G401 (cell line): ENCODE data around the gene SRCAP. TPM values are rescaled to one million over a fixed set of nuclear protein-coding genes. Genes with fewer than 3 reads are reported as not detected.

Experiments used
- DNase-seq: peaks from one replicate; pipeline ENCODE4 v3.0.0-alpha.2; 2015; ENCODE audit warnings: low spot score
- in situ Hi-C: cut with HindIII; loops from 2 replicates; pipeline ENCODE4 v1.10.0; 2016; ENCODE audit warnings: low sequenced_read_pairs, mixed read lengths
- total RNA-seq: library from RNA; depleted of rRNA; stranded (reverse); fragments of >200 nt; shearing (Covaris generic); gene quantifications from 2 replicates; pipeline ENCODE4 v1.2.3, GENCODE V29; 2014

SRCAP gene
- total RNA-seq, 1 experiment from 2014 or later: 4.1 TPM

DNA sequence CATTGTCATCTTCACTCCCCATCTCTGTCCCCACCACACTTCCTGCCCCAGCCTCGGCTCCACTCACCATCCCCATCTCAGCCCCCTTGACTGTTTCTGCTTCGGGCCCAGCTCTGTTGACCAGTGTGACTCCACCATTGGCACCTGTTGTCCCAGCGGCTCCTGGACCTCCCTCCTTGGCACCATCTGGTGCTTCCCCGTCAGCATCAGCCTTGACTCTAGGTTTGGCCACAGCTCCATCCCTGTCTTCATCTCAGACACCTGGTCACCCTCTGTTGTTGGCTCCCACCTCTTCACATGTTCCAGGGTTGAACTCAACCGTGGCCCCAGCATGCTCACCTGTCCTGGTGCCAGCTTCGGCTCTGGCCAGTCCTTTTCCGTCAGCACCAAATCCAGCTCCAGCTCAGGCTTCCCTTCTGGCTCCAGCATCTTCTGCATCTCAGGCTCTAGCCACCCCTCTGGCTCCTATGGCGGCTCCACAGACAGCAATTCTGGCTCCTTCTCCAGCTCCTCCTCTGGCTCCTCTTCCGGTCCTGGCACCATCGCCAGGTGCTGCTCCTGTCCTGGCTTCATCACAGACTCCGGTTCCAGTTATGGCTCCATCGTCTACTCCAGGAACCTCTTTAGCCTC, 24.9 kb downstream of the SRCAP start:
- in situ Hi-C loops: no loop called here
- peak; percentile 91 for DNase-seq

DNA sequence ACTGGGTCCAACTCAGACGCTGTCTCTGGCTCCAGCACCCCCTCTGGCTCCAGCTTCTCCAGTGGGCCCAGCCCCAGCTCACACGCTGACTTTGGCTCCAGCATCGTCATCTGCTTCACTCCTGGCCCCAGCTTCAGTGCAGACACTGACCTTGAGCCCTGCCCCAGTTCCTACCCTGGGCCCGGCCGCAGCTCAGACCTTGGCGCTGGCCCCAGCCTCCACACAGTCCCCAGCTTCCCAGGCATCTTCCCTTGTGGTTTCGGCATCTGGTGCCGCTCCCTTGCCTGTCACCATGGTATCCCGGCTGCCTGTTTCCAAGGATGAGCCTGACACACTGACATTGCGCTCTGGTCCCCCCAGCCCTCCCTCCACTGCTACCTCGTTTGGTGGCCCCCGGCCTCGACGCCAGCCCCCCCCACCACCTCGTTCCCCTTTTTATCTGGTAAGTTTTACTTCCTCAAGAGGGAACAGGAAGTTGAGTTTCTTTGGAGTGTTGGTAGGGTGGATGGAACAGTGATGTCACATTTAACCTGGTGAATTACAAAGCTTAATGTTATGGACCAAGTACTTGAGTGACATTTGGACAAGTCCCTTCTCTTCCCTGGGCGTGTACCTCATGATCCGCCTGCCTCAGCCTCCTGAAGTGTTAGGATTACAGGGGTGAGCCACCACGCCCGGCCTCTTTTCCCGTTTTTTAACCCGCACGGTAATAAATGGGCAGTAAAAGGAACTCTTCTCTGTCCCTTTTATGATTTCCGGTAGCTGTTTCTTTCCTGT, 25.9 kb downstream of the SRCAP start:
- DNase-seq: no peak
- in situ Hi-C loops: no loop called here

DNA sequence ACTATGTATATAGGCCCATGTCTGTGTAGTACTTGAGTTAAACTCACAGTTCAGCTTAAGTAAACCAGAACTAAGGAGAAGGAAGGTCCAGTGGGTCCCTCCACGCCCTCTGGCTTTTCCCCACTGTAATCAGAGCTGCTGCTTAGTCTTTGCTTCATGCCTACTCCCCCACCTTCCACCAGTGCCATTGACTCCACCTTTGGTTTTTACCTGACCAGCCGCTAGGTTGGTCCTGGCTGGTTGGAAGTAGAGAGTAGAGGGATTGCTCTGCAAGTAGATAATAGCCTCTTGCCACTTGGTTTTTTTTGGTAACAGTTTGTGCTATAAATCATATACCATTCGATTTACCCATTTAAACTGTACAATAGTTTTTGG, 26.4 kb downstream of the SRCAP start:
- in situ Hi-C loops: no loop called here
- DNase-seq: no peak

DNA sequence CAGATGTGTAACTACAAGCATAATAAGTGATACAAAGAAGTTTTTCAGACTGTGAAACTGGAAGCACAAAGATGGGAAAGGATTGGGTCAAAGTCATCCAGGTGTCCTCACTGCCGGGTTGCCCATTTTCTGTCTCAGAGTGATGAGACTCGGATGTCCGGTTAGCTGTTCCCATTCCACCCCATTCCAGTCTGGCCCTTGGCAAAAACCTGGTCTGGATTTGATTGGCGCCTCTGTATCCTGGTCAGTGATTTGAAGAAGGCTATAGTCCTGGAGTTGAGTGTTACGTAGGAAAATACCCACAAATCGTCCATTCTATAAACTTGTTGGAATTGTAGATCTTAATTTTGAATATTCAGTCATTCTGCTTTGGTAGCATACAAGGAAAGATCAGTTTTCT, 29.4 kb downstream of the SRCAP start:
- in situ Hi-C loops: no loop called here
- DNase-seq: no peak

DNA sequence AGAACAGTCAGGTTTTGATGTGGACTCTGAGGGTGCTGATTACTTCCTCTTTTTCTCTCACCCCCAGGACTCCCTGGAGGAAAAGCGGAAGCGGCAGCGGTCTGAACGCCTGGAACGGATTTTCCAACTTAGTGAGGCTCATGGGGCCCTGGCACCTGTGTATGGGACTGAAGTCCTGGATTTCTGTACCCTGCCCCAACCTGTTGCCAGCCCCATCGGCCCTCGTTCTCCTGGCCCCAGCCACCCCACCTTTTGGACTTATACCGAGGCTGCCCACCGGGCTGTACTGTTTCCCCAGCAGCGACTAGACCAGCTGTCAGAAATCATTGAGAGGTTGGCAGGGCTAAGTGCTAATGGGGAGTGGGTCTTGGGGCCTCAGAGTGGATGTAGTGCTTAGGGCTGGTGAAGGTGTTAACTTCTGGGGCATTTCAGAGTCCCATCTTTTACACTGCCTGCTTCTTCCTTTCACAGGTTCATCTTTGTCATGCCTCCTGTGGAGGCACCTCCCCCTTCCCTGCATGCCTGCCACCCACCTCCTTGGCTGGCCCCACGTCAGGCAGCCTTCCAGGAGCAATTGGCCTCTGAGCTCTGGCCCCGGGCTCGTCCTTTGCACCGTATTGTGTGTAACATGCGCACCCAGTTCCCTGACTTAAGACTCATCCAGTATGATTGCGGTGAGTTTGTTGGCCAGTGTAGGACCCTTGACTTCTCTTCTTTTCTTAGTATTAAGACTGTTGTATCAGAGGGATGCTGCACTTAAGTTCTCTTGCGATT, 30.1 kb downstream of the SRCAP start:
- in situ Hi-C loops: no loop called here
- no peak for DNase-seq

DNA sequence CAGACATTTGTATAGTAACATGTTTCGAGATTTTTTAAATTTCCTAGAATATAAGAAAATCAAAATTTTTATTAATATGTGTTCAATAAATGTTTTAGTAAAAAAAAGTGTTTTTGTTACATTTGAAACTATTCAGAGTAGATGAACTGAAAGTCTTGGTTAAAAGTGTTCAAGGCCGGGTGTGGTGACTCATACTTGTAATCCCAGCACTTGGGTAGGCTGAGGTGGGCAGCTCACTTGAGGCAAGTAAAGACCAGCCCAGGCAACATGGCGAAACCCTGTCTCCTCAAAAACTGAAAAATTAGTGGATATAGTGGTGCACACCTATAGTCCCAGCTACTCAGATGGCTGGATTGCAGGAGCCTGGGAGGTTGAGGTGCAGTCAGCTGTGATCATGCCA, 32.4 kb downstream of the SRCAP start:
- no peak for DNase-seq
- in situ Hi-C loops: no loop called here

DNA sequence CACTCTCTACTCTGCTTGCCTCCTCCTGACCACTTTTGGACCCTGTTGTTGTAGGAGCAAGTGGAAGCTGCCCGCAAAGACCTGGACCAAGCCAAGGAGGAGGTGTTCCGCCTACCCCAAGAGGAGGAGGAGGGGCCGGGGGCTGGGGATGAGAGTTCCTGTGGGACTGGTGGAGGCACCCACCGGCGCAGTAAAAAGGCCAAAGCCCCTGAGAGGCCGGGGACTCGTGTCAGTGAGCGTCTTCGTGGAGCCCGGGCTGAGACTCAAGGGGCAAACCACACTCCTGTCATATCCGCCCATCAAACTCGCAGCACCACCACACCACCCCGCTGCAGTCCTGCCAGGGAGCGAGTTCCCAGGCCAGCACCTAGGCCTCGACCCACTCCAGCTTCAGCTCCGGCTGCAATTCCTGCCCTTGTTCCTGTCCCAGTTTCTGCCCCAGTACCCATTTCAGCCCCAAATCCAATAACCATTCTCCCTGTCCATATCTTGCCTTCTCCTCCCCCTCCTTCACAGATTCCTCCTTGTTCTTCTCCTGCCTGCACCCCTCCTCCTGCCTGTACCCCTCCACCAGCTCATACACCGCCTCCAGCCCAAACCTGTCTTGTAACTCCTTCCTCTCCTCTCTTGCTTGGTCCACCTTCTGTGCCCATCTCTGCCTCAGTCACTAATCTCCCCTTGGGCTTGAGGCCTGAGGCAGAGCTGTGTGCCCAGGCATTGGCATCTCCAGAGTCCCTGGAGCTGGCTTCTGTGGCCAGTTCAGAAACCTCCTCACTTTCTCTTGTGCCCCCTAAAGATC, 38.2 kb downstream of the SRCAP start:
- no peak for DNase-seq
- in situ Hi-C loops: no loop called here

DNA sequence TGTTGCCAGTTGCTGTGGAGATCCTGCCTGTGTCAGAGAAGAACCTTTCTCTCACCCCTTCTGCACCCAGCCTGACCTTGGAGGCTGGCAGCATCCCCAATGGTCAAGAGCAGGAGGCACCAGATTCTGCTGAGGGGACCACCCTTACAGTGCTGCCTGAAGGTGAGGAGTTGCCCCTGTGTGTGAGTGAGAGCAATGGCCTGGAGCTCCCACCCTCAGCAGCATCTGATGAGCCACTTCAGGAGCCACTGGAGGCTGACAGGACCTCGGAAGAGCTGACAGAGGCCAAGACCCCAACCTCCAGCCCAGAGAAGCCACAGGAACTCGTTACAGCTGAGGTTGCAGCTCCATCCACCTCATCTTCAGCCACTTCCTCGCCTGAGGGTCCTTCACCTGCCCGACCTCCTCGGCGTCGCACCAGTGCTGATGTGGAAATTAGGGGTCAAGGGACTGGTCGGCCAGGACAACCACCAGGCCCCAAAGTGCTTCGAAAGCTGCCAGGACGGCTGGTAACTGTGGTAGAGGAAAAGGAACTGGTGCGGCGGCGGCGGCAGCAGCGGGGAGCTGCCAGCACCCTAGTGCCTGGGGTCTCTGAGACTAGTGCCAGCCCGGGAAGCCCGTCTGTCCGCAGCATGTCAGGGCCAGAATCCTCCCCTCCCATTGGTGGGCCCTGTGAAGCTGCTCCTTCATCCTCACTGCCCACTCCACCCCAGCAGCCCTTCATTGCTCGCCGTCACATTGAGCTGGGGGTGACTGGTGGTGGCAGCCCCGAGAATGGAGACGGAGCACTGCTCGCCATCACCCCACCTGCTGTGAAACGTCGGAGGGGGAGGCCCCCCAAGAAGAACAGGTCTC, 39.0 kb downstream of the SRCAP start:
- in situ Hi-C loops: no loop called here
- no peak for DNase-seq

DNA sequence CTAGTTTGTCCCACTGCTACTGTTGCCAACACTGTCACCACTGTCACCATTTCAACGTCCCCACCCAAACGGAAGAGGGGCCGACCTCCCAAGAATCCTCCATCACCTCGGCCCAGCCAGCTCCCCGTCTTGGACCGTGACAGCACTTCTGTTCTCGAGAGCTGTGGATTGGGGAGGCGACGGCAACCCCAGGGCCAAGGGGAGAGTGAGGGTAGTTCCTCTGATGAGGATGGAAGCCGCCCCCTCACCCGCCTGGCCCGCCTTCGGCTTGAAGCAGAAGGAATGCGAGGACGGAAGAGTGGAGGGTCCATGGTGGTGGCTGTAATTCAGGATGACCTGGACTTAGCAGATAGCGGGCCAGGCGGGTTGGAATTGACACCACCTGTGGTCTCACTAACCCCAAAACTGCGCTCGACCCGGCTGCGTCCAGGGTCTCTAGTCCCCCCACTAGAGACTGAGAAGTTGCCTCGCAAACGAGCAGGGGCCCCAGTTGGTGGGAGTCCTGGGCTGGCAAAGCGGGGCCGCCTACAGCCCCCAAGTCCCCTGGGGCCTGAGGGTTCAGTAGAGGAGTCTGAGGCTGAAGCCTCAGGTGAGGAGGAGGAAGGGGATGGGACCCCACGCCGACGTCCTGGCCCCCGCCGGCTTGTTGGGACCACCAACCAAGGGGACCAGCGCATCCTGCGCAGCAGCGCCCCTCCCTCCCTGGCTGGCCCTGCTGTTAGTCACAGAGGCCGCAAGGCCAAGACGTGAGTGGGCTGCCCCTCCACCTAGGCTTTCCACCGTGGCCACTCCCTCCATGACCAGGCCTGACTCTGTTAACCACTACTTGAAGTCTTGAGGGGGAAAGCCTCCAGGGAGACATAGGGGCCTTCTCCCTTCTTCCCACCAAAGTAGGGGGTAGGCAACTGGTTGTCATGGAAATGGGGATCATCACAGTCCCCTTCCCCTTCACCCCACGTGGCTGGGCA, 40.3 kb downstream of the SRCAP start:
- in situ Hi-C loops: no loop called here
- DNase-seq: no peak

DNA sequence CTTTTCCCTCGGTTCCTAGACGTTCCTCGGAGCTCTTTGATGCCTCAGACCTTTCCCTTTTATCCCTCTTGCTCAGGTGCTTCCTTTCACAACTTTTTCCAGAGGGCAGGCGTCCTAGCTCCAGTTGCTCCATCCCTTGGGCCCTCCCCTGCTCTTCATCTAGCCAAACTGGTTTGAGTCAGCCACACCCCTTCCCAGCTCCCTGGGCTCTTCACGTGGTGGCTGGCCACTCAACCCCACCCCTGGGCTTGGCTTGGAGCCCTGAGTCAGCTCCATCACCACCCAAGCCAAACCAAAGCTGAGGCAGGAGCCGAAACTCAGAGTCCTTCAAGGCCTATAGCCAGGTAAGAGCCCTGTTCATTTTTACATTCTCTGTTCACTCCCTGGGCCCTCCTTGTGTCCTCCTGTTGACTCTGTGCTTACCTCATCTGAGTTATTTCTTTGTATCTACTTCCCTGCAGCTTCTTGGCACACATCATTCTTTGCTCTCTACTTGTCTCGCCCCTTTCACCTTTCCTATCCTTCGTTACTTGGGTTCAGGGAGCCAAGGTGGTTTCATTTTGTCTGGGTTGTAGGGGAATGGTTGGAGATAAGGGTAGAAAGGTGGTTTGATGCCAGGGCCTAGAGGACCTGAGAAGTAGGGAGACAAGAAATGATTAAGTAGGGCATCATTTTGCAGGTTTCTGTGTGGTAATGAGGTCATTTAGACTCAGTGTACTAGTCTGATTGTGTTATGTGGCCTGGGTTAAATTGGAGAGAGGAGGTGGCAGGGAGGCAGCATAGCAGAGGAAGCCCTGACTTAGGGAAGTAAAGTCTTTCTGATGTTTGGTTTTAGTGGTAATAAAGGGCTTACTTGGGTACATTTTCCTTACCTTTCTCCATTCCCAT, 41.6 kb downstream of the SRCAP start:
- in situ Hi-C loops: no loop called here
- DNase-seq: no peak

DNA sequence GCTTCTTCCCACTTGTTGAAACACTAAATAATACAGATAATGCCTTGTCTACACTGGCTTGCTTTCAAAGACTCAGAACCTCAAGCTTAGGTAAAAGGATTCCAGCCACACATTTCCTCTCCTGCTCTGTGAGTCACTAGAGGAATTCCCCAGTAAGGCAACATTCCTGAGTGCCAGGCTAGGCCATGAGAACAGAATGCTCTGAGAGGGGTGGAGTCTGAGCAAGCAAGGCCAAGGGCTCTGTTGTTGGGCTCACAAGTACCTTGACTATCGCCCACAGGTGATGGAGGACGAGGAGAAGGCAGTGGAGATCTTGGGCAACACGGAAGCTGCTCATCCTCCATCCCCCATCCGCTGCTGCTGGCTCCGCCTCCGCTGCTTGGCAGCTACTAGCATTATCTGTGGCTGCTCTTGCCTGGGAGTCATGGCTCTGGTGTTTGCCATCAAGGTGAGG, 42.5 kb downstream of the SRCAP start:
- no peak for DNase-seq
- in situ Hi-C loops: no loop called here

DNA sequence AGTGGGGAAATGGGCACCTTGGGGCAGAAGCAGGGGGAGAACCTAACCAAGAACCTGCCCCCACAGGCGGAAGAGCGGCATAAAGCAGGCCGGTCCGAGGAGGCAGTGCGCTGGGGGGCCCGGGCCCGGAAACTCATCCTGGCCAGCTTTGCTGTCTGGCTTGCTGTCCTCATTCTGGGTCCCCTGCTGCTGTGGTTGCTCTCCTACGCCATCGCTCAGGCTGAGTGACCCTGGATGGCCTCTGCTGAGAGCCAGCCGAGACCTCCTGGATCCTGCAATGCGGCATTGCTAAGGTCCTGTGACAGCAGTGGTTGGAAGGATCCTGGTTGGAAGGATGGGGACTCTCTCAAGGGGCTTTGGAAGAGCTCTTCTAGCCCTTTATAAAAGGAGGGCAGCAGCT, 44.7 kb downstream of the SRCAP start:
- in situ Hi-C loops: no loop called here
- no peak for DNase-seq

DNA sequence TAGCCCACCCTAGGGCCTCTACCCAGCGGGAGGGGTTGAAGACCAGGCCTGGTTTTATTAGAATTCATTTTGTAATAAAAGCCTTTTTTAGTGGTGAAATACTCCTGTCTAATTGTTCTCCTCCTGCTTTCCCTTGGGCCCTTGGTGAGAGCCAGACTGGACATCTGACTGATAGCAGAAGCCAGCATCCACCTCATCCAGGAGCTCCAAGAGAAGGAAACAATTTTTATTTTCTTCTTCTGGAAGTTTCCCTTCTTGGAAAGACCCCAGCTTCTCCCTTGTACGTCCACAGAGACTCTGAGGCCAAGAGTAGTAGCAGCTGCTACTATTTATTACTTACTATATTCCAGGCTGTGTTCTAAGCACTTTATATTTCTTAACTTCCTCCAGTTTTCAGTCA, 45.2 kb downstream of the SRCAP start:
- in situ Hi-C loops: no loop called here
- DNase-seq: no peak

DNA sequence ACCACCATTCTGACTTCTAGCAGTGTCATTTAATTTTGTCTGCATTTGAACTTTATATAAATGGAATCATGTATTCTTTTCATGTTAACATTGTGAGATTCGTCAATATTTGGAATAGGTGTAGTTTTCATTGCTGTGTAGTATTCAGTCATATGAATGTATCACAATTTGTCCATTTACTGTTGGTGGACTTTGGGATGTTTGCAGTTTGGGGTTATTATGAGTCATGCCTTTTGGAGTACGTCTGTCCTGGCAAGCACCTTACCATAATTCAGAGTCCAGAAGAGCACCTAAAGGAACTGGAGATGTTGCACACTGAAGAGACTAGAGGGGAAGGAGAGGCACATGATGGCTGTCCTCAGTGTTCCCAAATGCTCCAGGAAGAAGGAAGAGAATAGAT, 46.1 kb downstream of the SRCAP start:
- in situ Hi-C loops: no loop called here
- no peak for DNase-seq

DNA sequence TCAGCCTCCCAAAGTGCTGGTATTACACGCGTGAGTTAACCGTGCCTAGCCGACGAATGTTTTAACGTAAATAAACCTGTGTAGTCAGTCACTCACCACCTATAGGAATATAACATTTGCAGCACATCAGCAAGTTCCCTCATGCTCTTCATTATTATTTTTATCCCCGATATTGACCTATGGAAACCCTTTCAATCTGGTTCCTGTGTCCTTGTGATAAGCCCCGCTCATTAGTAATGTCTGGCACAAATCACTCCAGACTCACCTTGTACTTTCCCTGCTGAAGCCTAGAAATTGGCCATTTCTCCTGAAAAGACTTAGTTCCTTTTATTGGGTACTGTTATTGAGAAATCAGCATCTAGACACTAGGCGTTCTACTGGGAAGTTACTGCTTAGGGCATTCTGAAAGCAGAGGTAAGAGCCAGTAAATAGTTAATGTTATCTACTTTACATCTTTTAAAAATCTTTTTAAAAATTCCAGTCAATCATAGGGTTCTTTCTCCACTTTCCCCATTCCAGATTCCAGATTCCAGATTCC, 47.7 kb downstream of the SRCAP start:
- in situ Hi-C loops: no loop called here
- no peak for DNase-seq

DNA sequence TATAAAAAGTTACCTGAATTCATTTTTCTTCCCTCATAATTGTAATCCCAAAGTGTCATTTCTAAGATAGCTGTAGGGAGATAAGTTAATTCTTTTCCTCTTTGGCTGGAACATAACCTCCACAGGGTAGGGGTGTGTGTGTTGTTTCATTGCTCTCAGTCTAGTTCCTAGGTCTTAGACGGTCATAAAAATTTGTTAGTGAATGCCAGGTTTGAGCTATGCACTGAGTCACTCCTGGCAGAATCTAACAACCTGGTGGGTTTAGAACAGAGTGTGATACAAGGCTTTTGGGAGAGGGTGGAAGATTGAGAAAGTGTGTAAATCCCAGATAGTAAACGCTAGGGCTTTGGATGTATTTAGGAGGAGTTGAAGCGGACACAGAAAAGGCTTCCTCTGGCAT, 48.4 kb downstream of the SRCAP start:
- DNase-seq: no peak
- in situ Hi-C loops: no loop called here
